Adrenal gland (tissue), 5 donors: Measurements from ENCODE around the gene MT1A.

Experiments
- POLR2A ChIP-seq, 2 donors: fragments of 450-650 bp; IDR thresholded peaks; one replicate each; pipeline ENCODE4 v1.6.1; 2017; ENCODE audit warnings: antibody characterized with exemption in 2 of 2, mild to moderate bottlenecking in 2 of 2, moderate library complexity in 1 of 2
- TF ChIP-seq, protein P1 (sequence below), 6 experiments: fragments of 450-650 bp in 4 of 6; fragments of 200-600 bp in 2 of 6; sonication (generic) in 1 of 6; IDR thresholded peaks; 1 replicate in 5 of 6; 2 replicates in 1 of 6; pipeline versions ENCODE4 v1.5.1 to v1.8.0; 2016 to 2021; ENCODE audit warnings: antibody characterized with exemption in 6 of 6, mild to moderate bottlenecking in 2 of 6, moderate library complexity in 1 of 6
- donor health status: DM: no; HTN: no; CAD: no.

GRCh38 chr16:56681939-56682702 lies 43.7 kb downstream of the MT1A start, which contains the start of gene MT1X:
- TF ChIP-seq, protein P1, sequence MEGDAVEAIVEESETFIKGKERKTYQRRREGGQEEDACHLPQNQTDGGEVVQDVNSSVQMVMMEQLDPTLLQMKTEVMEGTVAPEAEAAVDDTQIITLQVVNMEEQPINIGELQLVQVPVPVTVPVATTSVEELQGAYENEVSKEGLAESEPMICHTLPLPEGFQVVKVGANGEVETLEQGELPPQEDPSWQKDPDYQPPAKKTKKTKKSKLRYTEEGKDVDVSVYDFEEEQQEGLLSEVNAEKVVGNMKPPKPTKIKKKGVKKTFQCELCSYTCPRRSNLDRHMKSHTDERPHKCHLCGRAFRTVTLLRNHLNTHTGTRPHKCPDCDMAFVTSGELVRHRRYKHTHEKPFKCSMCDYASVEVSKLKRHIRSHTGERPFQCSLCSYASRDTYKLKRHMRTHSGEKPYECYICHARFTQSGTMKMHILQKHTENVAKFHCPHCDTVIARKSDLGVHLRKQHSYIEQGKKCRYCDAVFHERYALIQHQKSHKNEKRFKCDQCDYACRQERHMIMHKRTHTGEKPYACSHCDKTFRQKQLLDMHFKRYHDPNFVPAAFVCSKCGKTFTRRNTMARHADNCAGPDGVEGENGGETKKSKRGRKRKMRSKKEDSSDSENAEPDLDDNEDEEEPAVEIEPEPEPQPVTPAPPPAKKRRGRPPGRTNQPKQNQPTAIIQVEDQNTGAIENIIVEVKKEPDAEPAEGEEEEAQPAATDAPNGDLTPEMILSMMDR (IDR thresholded peaks at IDR 0.05), result no peak
- peak; percentile 97 to 98 for TF ChIP-seq POLR2A (IDR thresholded peaks at IDR 0.05)
